Glutamatergic neuron (in vitro differentiated cells): ENCODE measurements around the gene TULP3. TPM values are rescaled to one million over a fixed set of nuclear protein-coding genes. Genes with fewer than 3 reads are reported as not detected.
A peak's percentile ranks its signal among the peaks of the same experiment; 100 is the strongest.

ENCODE experiments used
- DNase-seq: peaks from one replicate; pipeline ENCODE4 v3.0.0; 2022
- H3K27ac Mint-ChIP-seq: one replicate; pipeline ENCODE4 v1.8.0; 2020; ENCODE audit warnings: mild to moderate bottlenecking, mixed read lengths, inconsistent platforms; ENCODE audit not compliant: unreplicated experiment
- H3K27me3 Mint-ChIP-seq: one replicate; pipeline ENCODE4 v1.8.0; 2020; ENCODE audit warnings: mild to moderate bottlenecking, moderate library complexity, mixed read lengths, inconsistent platforms; ENCODE audit not compliant: unreplicated experiment
- H3K36me3 Mint-ChIP-seq: one replicate; pipeline ENCODE4 v1.8.0; 2020; ENCODE audit warnings: mild to moderate bottlenecking, mixed read lengths, inconsistent platforms; ENCODE audit not compliant: unreplicated experiment
- H3K4me1 Mint-ChIP-seq: one replicate; pipeline ENCODE4 v1.8.0; 2020; ENCODE audit warnings: mild to moderate bottlenecking, low read depth, mixed read lengths, inconsistent platforms; ENCODE audit not compliant: unreplicated experiment
- H3K4me3 Mint-ChIP-seq: one replicate; pipeline ENCODE4 v1.8.0; 2020; ENCODE audit warnings: mild to moderate bottlenecking, mixed read lengths, inconsistent platforms; ENCODE audit not compliant: unreplicated experiment
- H3K9me3 Mint-ChIP-seq: one replicate; pipeline ENCODE4 v1.8.0; 2020; ENCODE audit warnings: mild to moderate bottlenecking, moderate library complexity, mixed read lengths, inconsistent platforms; ENCODE audit not compliant: unreplicated experiment
- total RNA-seq: library from RNA; stranded (reverse); fragmentation: NEBNext Ultra II Directional; extraction: Animal tissue kit (Norgen Biotek cat#: 25700); gene quantifications from one replicate; pipeline ENCODE4 v1.2.1, GENCODE V29; 2021; ENCODE audit not compliant: unreplicated experiment
- TF ChIP-seq, protein P1 (sequence below): fragments of 200-600 bp; sonication (generic); IDR thresholded peaks from one replicate; pipeline ENCODE4 v1.5.0; 2021; ENCODE audit not compliant: partially characterized antibody, unreplicated experiment

TULP3 gene
- total RNA-seq, 1 donor from 2014 or later: 12.5 TPM

DNA sequence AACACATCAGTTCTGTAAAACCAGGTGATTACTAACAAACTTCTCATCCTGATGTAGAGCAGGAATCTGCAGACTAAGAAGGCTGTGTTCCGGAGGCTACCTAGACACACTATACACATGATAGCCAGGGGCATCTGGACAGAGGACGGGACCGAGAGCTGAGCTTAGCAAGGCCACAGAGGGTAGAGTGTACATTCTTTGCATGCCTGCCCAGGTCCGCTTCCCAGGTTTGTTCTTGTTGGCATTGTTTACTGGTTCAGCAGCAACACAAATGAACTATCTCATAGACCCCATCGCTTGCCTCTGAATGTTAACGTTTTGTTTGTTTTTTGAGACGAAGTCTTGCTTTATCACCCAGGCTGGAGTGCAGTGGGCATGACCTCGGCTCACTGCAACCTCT, 50.8 kb downstream of the TULP3 start:
- TF ChIP-seq, protein P1, sequence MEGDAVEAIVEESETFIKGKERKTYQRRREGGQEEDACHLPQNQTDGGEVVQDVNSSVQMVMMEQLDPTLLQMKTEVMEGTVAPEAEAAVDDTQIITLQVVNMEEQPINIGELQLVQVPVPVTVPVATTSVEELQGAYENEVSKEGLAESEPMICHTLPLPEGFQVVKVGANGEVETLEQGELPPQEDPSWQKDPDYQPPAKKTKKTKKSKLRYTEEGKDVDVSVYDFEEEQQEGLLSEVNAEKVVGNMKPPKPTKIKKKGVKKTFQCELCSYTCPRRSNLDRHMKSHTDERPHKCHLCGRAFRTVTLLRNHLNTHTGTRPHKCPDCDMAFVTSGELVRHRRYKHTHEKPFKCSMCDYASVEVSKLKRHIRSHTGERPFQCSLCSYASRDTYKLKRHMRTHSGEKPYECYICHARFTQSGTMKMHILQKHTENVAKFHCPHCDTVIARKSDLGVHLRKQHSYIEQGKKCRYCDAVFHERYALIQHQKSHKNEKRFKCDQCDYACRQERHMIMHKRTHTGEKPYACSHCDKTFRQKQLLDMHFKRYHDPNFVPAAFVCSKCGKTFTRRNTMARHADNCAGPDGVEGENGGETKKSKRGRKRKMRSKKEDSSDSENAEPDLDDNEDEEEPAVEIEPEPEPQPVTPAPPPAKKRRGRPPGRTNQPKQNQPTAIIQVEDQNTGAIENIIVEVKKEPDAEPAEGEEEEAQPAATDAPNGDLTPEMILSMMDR: no peak
- H3K9me3 Mint-ChIP-seq: peaks cover 4% of the 10 kb centered on the region
- no peaks in the 10 kb centered on the region for H3K36me3 Mint-ChIP-seq
- no peak for DNase-seq
- H3K27ac Mint-ChIP-seq: no peak overlapping the region
- H3K27me3 Mint-ChIP-seq: no peaks in the 10 kb centered on the region
- H3K4me3 Mint-ChIP-seq: no peak overlapping the region
- no peaks in the 10 kb centered on the region for H3K4me1 Mint-ChIP-seq

DNA sequence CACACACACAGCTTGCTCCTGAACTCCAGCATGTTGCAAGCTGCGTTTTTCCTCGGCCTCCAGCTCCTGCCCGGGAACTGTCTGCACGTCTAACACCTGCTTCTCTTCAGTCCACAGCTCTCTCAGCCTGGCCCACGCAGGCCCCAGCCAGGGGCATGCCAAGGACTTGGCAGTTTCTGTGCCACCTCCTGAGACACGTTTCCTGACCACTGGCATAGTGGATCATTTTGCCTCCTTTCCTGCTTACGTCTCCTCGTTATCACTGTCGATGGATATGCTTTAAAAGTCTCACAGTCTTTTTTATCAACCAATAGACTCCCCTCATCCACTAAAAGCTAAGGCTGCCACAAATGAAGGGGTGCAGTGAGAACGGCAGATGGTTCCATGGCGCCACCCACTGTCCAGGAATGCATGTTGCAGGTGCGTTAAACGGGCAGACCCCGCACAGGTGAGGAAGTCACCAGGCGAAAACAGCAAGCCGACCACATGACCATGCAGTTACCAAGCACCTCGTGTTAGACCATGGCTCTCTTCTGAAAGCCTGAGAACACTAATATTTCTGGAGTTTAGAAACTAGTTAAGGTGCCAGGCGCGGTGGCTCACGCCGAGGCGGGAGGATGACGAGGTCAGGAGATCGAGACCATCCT, 53.8 kb downstream of the TULP3 start:
- Mint-ChIP-seq H3K4me1 (no peaks in the 10 kb centered on the region), H3K27me3 (no peaks in the 10 kb centered on the region), H3K36me3 (no peaks in the 10 kb centered on the region), H3K9me3 (peaks cover 4% of the 10 kb centered on the region), H3K4me3 (no peak overlapping the region), H3K27ac (no peak overlapping the region)
- TF ChIP-seq, protein P1: peak; percentile 65
- DNase-seq: peak; percentile 57

DNA sequence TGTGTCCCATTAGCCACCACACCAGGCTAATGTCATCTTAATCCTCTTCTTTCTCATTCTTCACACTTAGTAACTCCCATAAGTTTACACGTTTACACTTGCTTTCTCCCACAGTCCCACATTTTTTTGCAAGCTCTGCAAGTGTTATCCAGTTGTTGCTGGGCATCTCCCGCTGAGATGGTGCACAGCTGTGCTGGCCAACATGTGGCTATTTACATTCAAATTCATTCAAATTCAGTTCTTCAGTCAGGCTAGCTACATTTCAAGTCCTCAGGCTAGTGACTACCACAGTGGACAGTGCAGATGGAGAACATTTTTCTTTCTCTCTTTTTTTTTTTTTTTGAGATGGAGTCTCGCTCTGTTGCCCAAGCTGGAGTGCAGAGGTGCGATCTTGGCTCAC, 58.7 kb downstream of the TULP3 start:
- Mint-ChIP-seq H3K27me3 (no peaks in the 10 kb centered on the region), H3K4me3 (no peak overlapping the region), H3K9me3 (peaks cover 3% of the 10 kb centered on the region), H3K36me3 (no peaks in the 10 kb centered on the region), H3K4me1 (no peaks in the 10 kb centered on the region), H3K27ac (no peak overlapping the region)
- DNase-seq: no peak
- TF ChIP-seq, protein P1: no peak

DNA sequence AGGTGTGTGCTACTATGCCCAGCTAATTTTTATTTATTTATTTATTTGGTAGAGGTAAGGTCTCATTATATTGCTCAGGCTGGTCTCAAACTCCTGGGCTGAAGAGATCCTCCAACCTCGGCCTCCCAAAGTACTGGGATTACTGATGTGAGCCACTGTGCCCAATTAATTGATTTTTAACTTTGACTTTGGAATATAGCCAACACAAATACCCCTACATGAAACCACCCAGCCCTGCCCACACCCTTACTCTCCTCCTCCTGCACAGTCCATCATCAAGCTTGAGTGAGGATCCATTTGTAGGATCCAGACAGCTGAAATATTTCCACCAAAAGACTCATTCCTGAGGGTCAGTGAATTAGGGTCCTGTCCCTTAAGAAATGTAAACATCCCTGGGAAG, 65.2 kb downstream of the TULP3 start:
- Mint-ChIP-seq H3K4me3 (no peak overlapping the region), H3K27ac (no peak overlapping the region), H3K27me3 (peaks cover 6% of the 10 kb centered on the region), H3K4me1 (peaks cover 8% of the 10 kb centered on the region), H3K36me3 (no peaks in the 10 kb centered on the region), H3K9me3 (peaks cover 9% of the 10 kb centered on the region)
- no peak for DNase-seq
- TF ChIP-seq, protein P1: no peak

DNA sequence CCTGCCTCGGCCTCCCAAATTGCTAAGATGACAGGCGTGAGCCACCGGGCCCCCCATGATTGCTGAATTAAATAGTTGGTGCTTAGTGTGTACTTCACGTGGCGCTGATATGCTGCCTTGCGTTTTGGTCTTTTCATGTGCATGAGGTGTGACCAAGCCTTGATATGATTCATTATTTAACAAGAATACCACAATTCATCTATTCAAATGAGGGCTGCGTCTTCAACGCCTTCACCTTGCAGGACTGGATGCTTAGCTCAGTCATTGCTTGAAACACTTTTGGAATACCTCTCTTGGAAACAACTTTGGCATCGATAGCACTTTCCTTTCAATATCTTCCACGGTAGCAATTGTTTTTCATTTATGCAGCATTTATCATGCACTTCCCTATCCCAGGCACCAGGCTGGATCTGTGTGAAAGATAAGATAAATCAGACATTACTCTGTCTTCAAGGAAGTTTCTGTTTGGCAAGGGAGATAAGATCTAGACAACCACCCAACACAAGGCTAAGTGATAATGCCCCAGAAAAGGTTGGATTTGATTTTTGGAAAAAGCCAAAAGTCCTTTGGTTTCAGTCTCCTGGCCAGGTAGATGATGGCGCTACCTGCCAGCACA, 67.2 kb downstream of the TULP3 start:
- Mint-ChIP-seq H3K4me3 (peak overlapping the region; percentile 89), H3K9me3 (peaks cover 9% of the 10 kb centered on the region), H3K36me3 (no peaks in the 10 kb centered on the region), H3K4me1 (peaks cover 8% of the 10 kb centered on the region), H3K27ac (no peak overlapping the region), H3K27me3 (peaks cover 6% of the 10 kb centered on the region)
- TF ChIP-seq, protein P1: no peak
- DNase-seq: no peak
